GM12878 (cell line): ENCODE data around the gene TSLP.

Source experiments
- CEBPB ChIP-seq, 2 experiments: fragments of 150-350 bp in 1 of 2; IDR thresholded peaks; 2 replicates each; pipeline ENCODE4 v1.6.1; 2012 to 2014; ENCODE audit warnings: low read depth in 2 of 2, low read length in 2 of 2, borderline replicate concordance in 1 of 2, inconsistent platforms in 1 of 2
- ESRRA ChIP-seq: IDR thresholded peaks from 2 replicates; pipeline ENCODE4 v1.6.1; 2012; ENCODE audit warnings: mild to moderate bottlenecking, low read length, improper control_type of control experiment
- RFX5 ChIP-seq: IDR thresholded peaks from 2 replicates; pipeline ENCODE4 v1.6.1; 2011; ENCODE audit warnings: low read depth, low read length, improper control_type of control experiment
- USF2 ChIP-seq: IDR thresholded peaks from 2 replicates; pipeline ENCODE4 v1.6.1; 2011; ENCODE audit warnings: low read depth, low read length, improper control_type of control experiment, borderline replicate concordance

DNA sequence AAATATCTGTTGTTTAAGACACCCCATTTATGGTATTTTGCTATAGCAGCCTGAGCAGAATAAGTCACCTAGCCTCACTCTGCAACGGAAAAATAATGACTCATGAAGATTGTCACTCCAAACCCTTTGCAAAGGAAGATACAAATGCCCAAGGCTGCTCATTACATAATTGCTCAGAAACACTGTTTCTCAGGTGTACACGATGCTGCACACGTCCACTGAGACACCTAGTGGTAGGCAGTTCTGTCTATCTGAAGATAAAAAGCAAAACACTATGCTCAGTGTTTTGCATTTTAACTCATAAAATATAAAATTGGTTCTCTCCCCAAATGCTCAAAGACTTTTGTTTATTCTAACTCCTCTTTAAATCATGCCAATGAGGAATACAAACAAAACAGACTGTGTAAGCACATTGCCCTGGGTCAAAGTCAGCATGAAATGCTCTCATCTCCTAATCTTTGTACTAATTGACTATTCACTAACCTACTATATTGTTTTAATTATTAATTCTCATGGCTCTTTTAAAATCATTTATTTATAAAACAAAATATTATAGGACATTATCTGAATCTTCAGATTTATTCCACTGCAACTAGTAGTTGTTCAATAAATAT lies 7.7 kb upstream of the TSLP start:
- TF ChIP-seq USF2 (no peak), CEBPB (IDR thresholded peaks at IDR 0.05; ENCODE audit: borderline replicate concordance in 1 of 2, low read depth in 2 of 2, low read length in 2 of 2) (no peak), ESRRA (no peak), RFX5 (no peak)
